OCI-LY1 (cell line): ENCODE measurements around the gene EIF4EBP3.

Source experiments
- CTCF ChIP-seq: fragments of 200-600 bp; sonication (generic), shearing (Covaris generic); IDR thresholded peaks from 2 replicates; pipeline ENCODE4 v1.5.1; 2017; ENCODE audit warnings: mild to moderate bottlenecking, antibody characterized with exemption, low read length, moderate library complexity, mixed read lengths
- EZH2 ChIP-seq: fragments of 200-600 bp; sonication (generic), shearing (Covaris generic); IDR thresholded peaks from 2 replicates; pipeline ENCODE4 v1.8.0; 2017; ENCODE audit warnings: borderline replicate concordance, mixed run types, mild to moderate bottlenecking, antibody characterized with exemption, low read length, moderate library complexity, mixed read lengths

- no peak for TF ChIP-seq CTCF
- no peak for TF ChIP-seq EZH2
Observed at GRCh38 chr5:140553657-140554056, 6.2 kb downstream of the EIF4EBP3 start.
